ENCODE results near the gene YARS1. TPM values are rescaled to one million over a fixed set of nuclear protein-coding genes. Genes with fewer than 3 reads are reported as not detected.

Gene YARS1
- total RNA-seq, 2 experiments from 2014 or later: 259 to 309 TPM

- H3K9me3 Mint-ChIP-seq (ENCODE audit: low read depth): no peaks in the 10 kb centered on the region
- H3K27ac Mint-ChIP-seq: no peak overlapping the region
- peaks cover 17% of the 10 kb centered on the region for H3K27me3 Mint-ChIP-seq
- intact Hi-C loops (cut with DNase I, micrococcal nuclease): no loop called here
- no peaks in the 10 kb centered on the region for H3K36me3 Mint-ChIP-seq (ENCODE audit: low read depth)
- ATAC-seq: no peak
- no peaks in the 10 kb centered on the region for H3K4me1 Mint-ChIP-seq
- no peak for DNase-seq
- ChIA-PET POLR2A (no interaction called here), CTCF (interaction anchor here (1.0 kb wide), 1 partner anchor 30 kb away, joined by 3 read pairs; no protein-coding TSS in a partner anchor)
- peak overlapping the region; percentile 15 for H3K4me3 Mint-ChIP-seq
These were observed 74.8 kb downstream of the YARS1 start for GRCh38 chr1:32742199-32742947.

- peak; percentile 33 for ATAC-seq
- peaks cover 17% of the 10 kb centered on the region for H3K27me3 Mint-ChIP-seq
- no peak for DNase-seq
- POLR2A ChIA-PET: no interaction called here
- peak overlapping the region; percentile 52 for H3K4me3 Mint-ChIP-seq
- H3K9me3 Mint-ChIP-seq (ENCODE audit: low read depth): no peaks in the 10 kb centered on the region
- H3K36me3 Mint-ChIP-seq (ENCODE audit: low read depth): no peaks in the 10 kb centered on the region
- CTCF ChIA-PET: no interaction called here
- no peaks in the 10 kb centered on the region for H3K4me1 Mint-ChIP-seq
- intact Hi-C loops (cut with DNase I, micrococcal nuclease): no loop called here
- H3K27ac Mint-ChIP-seq: no peak overlapping the region
These were observed 75.6 kb downstream of the YARS1 start for GRCh38 chr1:32741413-32742198.

GRCh38 chr1:32741059-32741412, 76.1 kb downstream of the YARS1 start:
- peaks cover 17% of the 10 kb centered on the region for H3K27me3 Mint-ChIP-seq
- H3K27ac Mint-ChIP-seq: no peak overlapping the region
- no peaks in the 10 kb centered on the region for H3K36me3 Mint-ChIP-seq (ENCODE audit: low read depth)
- POLR2A ChIA-PET: no interaction called here
- intact Hi-C loops (cut with DNase I, micrococcal nuclease): no loop called here
- H3K4me1 Mint-ChIP-seq: no peaks in the 10 kb centered on the region
- DNase-seq: no peak
- ATAC-seq: no peak
- CTCF ChIA-PET: no interaction called here
- H3K9me3 Mint-ChIP-seq (ENCODE audit: low read depth): no peaks in the 10 kb centered on the region
- H3K4me3 Mint-ChIP-seq: peak overlapping the region; percentile 52

GRCh38 chr1:32736812-32737791, 80.1 kb downstream of the YARS1 start:
- intact Hi-C loops (cut with DNase I, micrococcal nuclease): no loop called here
- peaks cover 10% of the 10 kb centered on the region for H3K27me3 Mint-ChIP-seq
- H3K27ac Mint-ChIP-seq: no peak overlapping the region
- ATAC-seq (no peak), DNase-seq (no peak)
- ChIA-PET CTCF (interaction anchor here (0.6 kb wide), 1 partner anchor 11 kb away, joined by 5 read pairs; no protein-coding TSS in a partner anchor), POLR2A (no interaction called here)
- H3K9me3 Mint-ChIP-seq (ENCODE audit: low read depth): no peaks in the 10 kb centered on the region
- no peak overlapping the region for H3K4me3 Mint-ChIP-seq
- H3K36me3 Mint-ChIP-seq (ENCODE audit: low read depth): no peaks in the 10 kb centered on the region
- H3K4me1 Mint-ChIP-seq: no peaks in the 10 kb centered on the region

- H3K27ac Mint-ChIP-seq: no peak overlapping the region
- ChIA-PET CTCF (interaction anchor here (0.7 to 1.8 kb wide), 3 partner anchors 39 to 143 kb away, joined by 3 to 6 read pairs (median 3); no protein-coding TSS in a partner anchor), POLR2A (no interaction called here)
- DNase-seq: no peak
- H3K36me3 Mint-ChIP-seq (ENCODE audit: low read depth): no peaks in the 10 kb centered on the region
- intact Hi-C loops (cut with DNase I, micrococcal nuclease): no loop called here
- no peaks in the 10 kb centered on the region for H3K9me3 Mint-ChIP-seq (ENCODE audit: low read depth)
- H3K27me3 Mint-ChIP-seq: no peaks in the 10 kb centered on the region
- H3K4me1 Mint-ChIP-seq: peaks cover 5% of the 10 kb centered on the region
- no peak overlapping the region for H3K4me3 Mint-ChIP-seq
- ATAC-seq: no peak
These were observed 83.4 kb downstream of the YARS1 start for GRCh38 chr1:32733582-32734321.

- Mint-ChIP-seq H3K36me3 (ENCODE audit: low read depth) (no peaks in the 10 kb centered on the region), H3K9me3 (ENCODE audit: low read depth) (no peaks in the 10 kb centered on the region), H3K27me3 (no peaks in the 10 kb centered on the region), H3K4me1 (peaks cover 14% of the 10 kb centered on the region), H3K4me3 (no peak overlapping the region), H3K27ac (no peak overlapping the region)
- ChIA-PET CTCF (interaction anchor here (0.8 to 3.3 kb wide), 3 partner anchors 17 to 45 kb away, joined by 4 to 12 read pairs (median 9); no protein-coding TSS in a partner anchor), POLR2A (interaction anchor here (0.6 kb wide), 1 partner anchor 80 kb away, joined by 4 read pairs; no protein-coding TSS in a partner anchor)
- intact Hi-C loops (cut with DNase I, micrococcal nuclease): no loop called here
- no peak for ATAC-seq
- DNase-seq: no peak
These were observed 87.7 kb downstream of the YARS1 start for GRCh38 chr1:32729254-32730046.

- DNase-seq (no peak), ATAC-seq (no peak)
- CTCF ChIA-PET: interaction anchor here (0.7 to 3.3 kb wide), 6 partner anchors 14 to 208 kb away, joined by 3 to 12 read pairs (median 6); no protein-coding TSS in a partner anchor
- H3K27ac Mint-ChIP-seq: no peak overlapping the region
- H3K4me1 Mint-ChIP-seq: peaks cover 14% of the 10 kb centered on the region
- POLR2A ChIA-PET: interaction anchor here (0.6 kb wide), 1 partner anchor 79 kb away, joined by 4 read pairs; no protein-coding TSS in a partner anchor
- no peak overlapping the region for H3K4me3 Mint-ChIP-seq
- H3K36me3 Mint-ChIP-seq (ENCODE audit: low read depth): no peaks in the 10 kb centered on the region
- H3K27me3 Mint-ChIP-seq: no peaks in the 10 kb centered on the region
- no peaks in the 10 kb centered on the region for H3K9me3 Mint-ChIP-seq (ENCODE audit: low read depth)
- intact Hi-C loops (cut with DNase I, micrococcal nuclease): no loop called here
These were observed 88.6 kb downstream of the YARS1 start for GRCh38 chr1:32728413-32729077.

GRCh38 chr1:32727876-32728275, 89.3 kb downstream of the YARS1 start:
- ChIA-PET POLR2A (no interaction called here), CTCF (interaction anchor here (1.1 to 3.3 kb wide), 4 partner anchors 14 to 208 kb away, joined by 3 to 12 read pairs (median 6); no protein-coding TSS in a partner anchor)
- H3K4me3 Mint-ChIP-seq: no peak overlapping the region
- ATAC-seq (no peak), DNase-seq (no peak)
- peaks cover 14% of the 10 kb centered on the region for H3K4me1 Mint-ChIP-seq
- no peaks in the 10 kb centered on the region for H3K9me3 Mint-ChIP-seq (ENCODE audit: low read depth)
- no peaks in the 10 kb centered on the region for H3K27me3 Mint-ChIP-seq
- H3K36me3 Mint-ChIP-seq (ENCODE audit: low read depth): no peaks in the 10 kb centered on the region
- H3K27ac Mint-ChIP-seq: no peak overlapping the region
- intact Hi-C loops (cut with DNase I, micrococcal nuclease): no loop called here

- H3K4me3 Mint-ChIP-seq: no peak overlapping the region
- POLR2A ChIA-PET: no interaction called here
- CTCF ChIA-PET: interaction anchor here (0.6 to 1.0 kb wide), 3 partner anchors 14 to 91 kb away, joined by 3 to 6 read pairs (median 3); no protein-coding TSS in a partner anchor
- no peak for ATAC-seq
- H3K27ac Mint-ChIP-seq: no peak overlapping the region
- no peaks in the 10 kb centered on the region for H3K36me3 Mint-ChIP-seq (ENCODE audit: low read depth)
- intact Hi-C loops (cut with DNase I, micrococcal nuclease): no loop called here
- peaks cover 9% of the 10 kb centered on the region for H3K4me1 Mint-ChIP-seq
- H3K9me3 Mint-ChIP-seq (ENCODE audit: low read depth): no peaks in the 10 kb centered on the region
- DNase-seq: no peak
- peaks cover 3% of the 10 kb centered on the region for H3K27me3 Mint-ChIP-seq
These were observed 91.6 kb downstream of the YARS1 start for GRCh38 chr1:32725615-32725982.

All from activated CD4-positive, alpha-beta T cell treated with anti-CD3 and anti-CD28 coated beads for 36 hours (primary cell).